Inflammatory macrophage treated with lipopolysaccharide for 1 hour (primary cell): ENCODE measurements around the gene C2CD3.

Experiments used
- DNase-seq, 2 donors: peaks; one replicate each; pipeline ENCODE4 v3.0.0-alpha.2; 2020 to 2022

C2CD3 gene

GRCh38 chr11:74019104-74019738 lies 151.6 kb downstream of the C2CD3 start:
- DNase-seq: no peak

GRCh38 chr11:74018331-74019005 lies 152.3 kb downstream of the C2CD3 start:
- DNase-seq: peak; percentile 84 to 91

GRCh38 chr11:74017631-74018030 lies 153.2 kb downstream of the C2CD3 start:
- DNase-seq: no peak

- DNase-seq: no peak
Observed at GRCh38 chr11:74015919-74016684, 154.7 kb downstream of the C2CD3 start.

GRCh38 chr11:74014880-74015279 lies 155.9 kb downstream of the C2CD3 start:
- DNase-seq: no peak

- DNase-seq: no peak
Observed at GRCh38 chr11:74013141-74013540, 157.7 kb downstream of the C2CD3 start.

GRCh38 chr11:74012074-74012809 lies 158.6 kb downstream of the C2CD3 start:
- no peak for DNase-seq

- peak in 1 of 2 donors; percentile 45 for DNase-seq
Observed at GRCh38 chr11:74011360-74012073, 159.3 kb downstream of the C2CD3 start.

GRCh38 chr11:74010306-74011300 lies 160.2 kb downstream of the C2CD3 start:
- DNase-seq: no peak

- no peak for DNase-seq
Observed at GRCh38 chr11:74009675-74010305, 161.0 kb downstream of the C2CD3 start.

GRCh38 chr11:74009230-74009547 lies 161.6 kb downstream of the C2CD3 start:
- no peak for DNase-seq

- DNase-seq: no peak
Observed at GRCh38 chr11:74008373-74009229, 162.2 kb downstream of the C2CD3 start, which contains the start of gene UCP3. TSS of gene UCP3 (minus strand) at chr11:74009085. CDS start at chr11:74007042, 2,043 bp downstream.

GRCh38 chr11:74007691-74008372 lies 163.0 kb downstream of the C2CD3 start:
- no peak for DNase-seq

GRCh38 chr11:74006743-74007304 lies 164.0 kb downstream of the C2CD3 start:
- no peak for DNase-seq

- DNase-seq: no peak
Observed at GRCh38 chr11:74005721-74006517, 164.9 kb downstream of the C2CD3 start.

- no peak for DNase-seq
Observed at GRCh38 chr11:74004759-74005615, 165.8 kb downstream of the C2CD3 start.
